ENCODE data around the gene ATXN1. TPM values are rescaled to one million over a fixed set of nuclear protein-coding genes. Genes with fewer than 3 reads are reported as not detected.

ATXN1 gene
- total RNA-seq, 1 donor = 48.5 TPM

- H2AFZ ChIP-seq (ENCODE audit: low read length) = no peak overlapping the region
- no peaks in the 10 kb centered on the region for H3K36me3 ChIP-seq (ENCODE audit: insufficient read depth, low read length)
- H3K27me3 ChIP-seq (ENCODE audit: insufficient read depth, low read length) = no peaks in the 10 kb centered on the region
- H3K9me3 ChIP-seq (ENCODE audit: low read depth, low read length) = no peaks in the 10 kb centered on the region
- no peak for TF ChIP-seq CTCF (IDR thresholded peaks at IDR 0.05; ENCODE audit: extremely low read depth, low read depth, low read length)
- no peaks in the 10 kb centered on the region for H3K79me2 ChIP-seq (ENCODE audit: insufficient read depth, low read length)
- peak; percentile 36 for DNase-seq (ENCODE audit: insufficient read length, low spot score, missing footprints)
- H4K20me1 ChIP-seq (ENCODE audit: insufficient read depth, low read length) = no peaks in the 10 kb centered on the region
- H3K4me1 ChIP-seq (ENCODE audit: insufficient read depth, low read length) = peaks cover 17% of the 10 kb centered on the region
- H3K4me3 ChIP-seq (ENCODE audit: insufficient read depth, low read length) = no peak overlapping the region
- H3K27ac ChIP-seq (ENCODE audit: low read depth, low read length) = peak overlapping the region; percentile 57
- H3K4me2 ChIP-seq (ENCODE audit: insufficient read depth, low read length) = peak overlapping the region; percentile 17
Measured at GRCh38 chr6:16414205-16414604, 347.1 kb downstream of the ATXN1 start.

GRCh38 chr6:16413399-16413798 lies 347.9 kb downstream of the ATXN1 start:
- no peaks in the 10 kb centered on the region for H3K36me3 ChIP-seq (ENCODE audit: insufficient read depth, low read length)
- no peak for DNase-seq (ENCODE audit: insufficient read length, low spot score, missing footprints)
- H3K4me3 ChIP-seq (ENCODE audit: insufficient read depth, low read length) = no peak overlapping the region
- no peak for TF ChIP-seq CTCF (IDR thresholded peaks at IDR 0.05; ENCODE audit: extremely low read depth, low read depth, low read length)
- no peak overlapping the region for H2AFZ ChIP-seq (ENCODE audit: low read length)
- H3K4me1 ChIP-seq (ENCODE audit: insufficient read depth, low read length) = peaks cover 17% of the 10 kb centered on the region
- H3K79me2 ChIP-seq (ENCODE audit: insufficient read depth, low read length) = no peaks in the 10 kb centered on the region
- no peaks in the 10 kb centered on the region for H4K20me1 ChIP-seq (ENCODE audit: insufficient read depth, low read length)
- no peaks in the 10 kb centered on the region for H3K27me3 ChIP-seq (ENCODE audit: insufficient read depth, low read length)
- H3K9me3 ChIP-seq (ENCODE audit: low read depth, low read length) = no peaks in the 10 kb centered on the region
- H3K4me2 ChIP-seq (ENCODE audit: insufficient read depth, low read length) = peak overlapping the region; percentile 22
- peak overlapping the region; percentile 34 for H3K27ac ChIP-seq (ENCODE audit: low read depth, low read length)

- peak overlapping the region; percentile 22 for H3K4me2 ChIP-seq (ENCODE audit: insufficient read depth, low read length)
- H3K27me3 ChIP-seq (ENCODE audit: insufficient read depth, low read length) = no peaks in the 10 kb centered on the region
- H3K4me3 ChIP-seq (ENCODE audit: insufficient read depth, low read length) = no peak overlapping the region
Measured at GRCh38 chr6:16412982-16413381, 348.3 kb downstream of the ATXN1 start.

GRCh38 chr6:16412171-16412570 lies 349.1 kb downstream of the ATXN1 start:
- peaks cover 17% of the 10 kb centered on the region for H3K4me1 ChIP-seq (ENCODE audit: insufficient read depth, low read length)
- H3K4me3 ChIP-seq (ENCODE audit: insufficient read depth, low read length) = no peak overlapping the region
- TF ChIP-seq CTCF (IDR thresholded peaks at IDR 0.05; ENCODE audit: extremely low read depth, low read depth, low read length) = no peak
- no peaks in the 10 kb centered on the region for H3K27me3 ChIP-seq (ENCODE audit: insufficient read depth, low read length)
- no peak overlapping the region for H2AFZ ChIP-seq (ENCODE audit: low read length)
- no peak for DNase-seq (ENCODE audit: insufficient read length, low spot score, missing footprints)
- no peaks in the 10 kb centered on the region for H3K36me3 ChIP-seq (ENCODE audit: insufficient read depth, low read length)
- H3K79me2 ChIP-seq (ENCODE audit: insufficient read depth, low read length) = no peaks in the 10 kb centered on the region
- no peaks in the 10 kb centered on the region for H4K20me1 ChIP-seq (ENCODE audit: insufficient read depth, low read length)
- H3K4me2 ChIP-seq (ENCODE audit: insufficient read depth, low read length) = no peak overlapping the region
- no peaks in the 10 kb centered on the region for H3K9me3 ChIP-seq (ENCODE audit: low read depth, low read length)
- no peak overlapping the region for H3K27ac ChIP-seq (ENCODE audit: low read depth, low read length)

More at GRCh38 chr6:16412982-16413381, 348.3 kb downstream of the ATXN1 start:
- Histone ChIP-seq H3K4me1 (ENCODE audit: insufficient read depth, low read length) (peaks cover 17% of the 10 kb centered on the region), H3K27ac (ENCODE audit: low read depth, low read length) (no peak overlapping the region), H3K79me2 (ENCODE audit: insufficient read depth, low read length) (no peaks in the 10 kb centered on the region), H3K9me3 (ENCODE audit: low read depth, low read length) (no peaks in the 10 kb centered on the region), H4K20me1 (ENCODE audit: insufficient read depth, low read length) (no peaks in the 10 kb centered on the region), H3K36me3 (ENCODE audit: insufficient read depth, low read length) (no peaks in the 10 kb centered on the region), H2AFZ (ENCODE audit: low read length) (no peak overlapping the region)
- DNase-seq (ENCODE audit: insufficient read length, low spot score, missing footprints) = no peak
- no peak for TF ChIP-seq CTCF (IDR thresholded peaks at IDR 0.05; ENCODE audit: extremely low read depth, low read depth, low read length)
